Liver (tissue), 9 donors: ENCODE measurements around the gene THOC5. TPM values are rescaled to one million over a fixed set of nuclear protein-coding genes. Genes with fewer than 3 reads are reported as not detected.

Experiments
- DNase-seq: peaks from one replicate; pipeline ENCODE4 v3.0.0-alpha.2; 2017; ENCODE audit warnings: low spot score
- H3K27ac ChIP-seq, 2 donors: one replicate each; pipeline ENCODE4 v1.7.0; 2013; ENCODE audit warnings: inconsistent platforms in 2 of 2, low read length in 2 of 2, control low read depth in 1 of 2, low read depth in 1 of 2, mild to moderate bottlenecking in 1 of 2
- H3K27me3 ChIP-seq, 4 donors: one replicate each; pipeline versions ENCODE4 v1.6.1 to v1.7.0; 2013; ENCODE audit warnings: low read length in 3 of 4, inconsistent platforms in 1 of 4, mild to moderate bottlenecking in 1 of 4, moderate library complexity in 1 of 4; ENCODE audit not compliant: control insufficient read depth in 4 of 4, insufficient read depth in 4 of 4
- H3K36me3 ChIP-seq, 4 donors: one replicate each; pipeline versions ENCODE4 v1.6.1 to v1.7.0; 2013; ENCODE audit warnings: low read length in 3 of 4, mild to moderate bottlenecking in 3 of 4, low read depth in 1 of 4, moderate library complexity in 1 of 4; ENCODE audit not compliant: control insufficient read depth in 4 of 4, insufficient read depth in 3 of 4
- H3K4me1 ChIP-seq, 4 donors: one replicate each; pipeline versions ENCODE4 v1.6.1 to v1.7.0; 2013; ENCODE audit warnings: low read length in 3 of 4, mild to moderate bottlenecking in 3 of 4, moderate library complexity in 1 of 4; ENCODE audit not compliant: control insufficient read depth in 4 of 4, insufficient read depth in 4 of 4
- H3K4me3 ChIP-seq, 3 donors: one replicate each; pipeline versions ENCODE4 v1.6.1 to v1.7.0; 2013; ENCODE audit warnings: low read length in 3 of 3, control low read depth in 1 of 3, low read depth in 1 of 3, mild to moderate bottlenecking in 1 of 3
- H3K9ac ChIP-seq, 2 donors: one replicate each; pipeline ENCODE4 v1.7.0; 2013; ENCODE audit warnings: low read length in 2 of 2, mild to moderate bottlenecking in 2 of 2, moderate library complexity in 2 of 2, control low read depth in 1 of 2, low read depth in 1 of 2
- H3K9me3 ChIP-seq, 4 donors: one replicate each; pipeline versions ENCODE4 v1.6.1 to v1.7.0; 2013; ENCODE audit warnings: low read length in 3 of 4; ENCODE audit not compliant: control insufficient read depth in 4 of 4
- CTCF ChIP-seq: fragments of 150-350 bp; IDR thresholded peaks from 2 replicates; pipeline ENCODE4 v1.5.1; 2017; ENCODE audit warnings: improper control_type of control experiment, low read depth, low read length; ENCODE audit not compliant: missing input control
- EGR1 ChIP-seq, 2 donors: IDR thresholded peaks; 2 replicates each; pipeline ENCODE4 v1.6.1; 2016 to 2018; ENCODE audit warnings: antibody characterized with exemption in 2 of 2, low read depth in 2 of 2
- FOXA1 ChIP-seq: IDR thresholded peaks from 2 replicates; pipeline ENCODE4 v1.6.1; 2016; ENCODE audit warnings: antibody characterized with exemption
- FOXA2 ChIP-seq: IDR thresholded peaks from 2 replicates; pipeline ENCODE4 v1.6.1; 2016; ENCODE audit warnings: antibody characterized with exemption
- HNF4A ChIP-seq, 2 donors: conservative IDR thresholded peaks; 2 replicates each; pipeline ENCODE4 v1.6.1; 2016; ENCODE audit warnings: antibody characterized with exemption in 2 of 2, mild to moderate bottlenecking in 2 of 2
- HNF4G ChIP-seq: IDR thresholded peaks from 2 replicates; pipeline ENCODE4 v1.6.1; 2016; ENCODE audit warnings: antibody characterized with exemption
- JUND ChIP-seq, 2 donors: IDR thresholded peaks; 2 replicates each; pipeline ENCODE4 v1.6.1; 2016; ENCODE audit warnings: antibody characterized with exemption in 2 of 2
- RXRA ChIP-seq, 2 donors: IDR thresholded peaks; 2 replicates each; pipeline ENCODE4 v1.6.1; 2017 to 2018; ENCODE audit warnings: antibody characterized with exemption in 2 of 2, mild to moderate bottlenecking in 1 of 2
- SP1 ChIP-seq: IDR thresholded peaks from 2 replicates; pipeline ENCODE4 v1.6.1; 2018; ENCODE audit warnings: antibody characterized with exemption, mild to moderate bottlenecking
- TAF1 ChIP-seq: conservative IDR thresholded peaks from 2 replicates; pipeline ENCODE4 v1.6.1; 2016; ENCODE audit warnings: antibody characterized with exemption, mild to moderate bottlenecking
- YY1 ChIP-seq: IDR thresholded peaks from 2 replicates; pipeline ENCODE4 v1.6.1; 2016; ENCODE audit warnings: antibody characterized with exemption, mild to moderate bottlenecking
- ZBTB33 ChIP-seq: IDR thresholded peaks from 2 replicates; pipeline ENCODE4 v1.6.1; 2016; ENCODE audit warnings: antibody characterized with exemption
- WGBS: extraction: QIAGEN DNeasy Blood & Tissue Kit; methylation state at CpG from one replicate; pipeline ENCODE4 v1.1.7; 2013; 5-methylcytosine and 5-hydroxymethylcytosine counted together
- polyA plus RNA-seq, 2 donors: library from polyadenylated mRNA; stranded (reverse) in 1 of 2; unstranded in 1 of 2; fragments of 200-250 nt in 1 of 2; fragments of >200 nt in 1 of 2; fragmentation: Nextera tagmentation in 1 of 2; extraction: Ambion mirVana in 1 of 2; gene quantifications; one replicate each; pipeline versions ENCODE4 v1.2.1 to v1.2.3, GENCODE V29; 2013 to 2015
- total RNA-seq, 2 donors: library from RNA; depleted of rRNA; stranded (reverse); fragments of >200 nt; gene quantifications; one replicate each; pipeline ENCODE4 v1.2.3, GENCODE V29; 2014
- donor health status: healthy.
- donor health status: healthy.
- donor health status: healthy.
- donor health status: healthy.
- donor health status: healthy.

THOC5 gene
- total and polyA plus RNA-seq, 4 donors: 7.4 to 25.1 (median 14.5) TPM

- Histone ChIP-seq H3K9me3 (no peaks in the 10 kb centered on the region), H3K9ac (no peak overlapping the region), H3K27ac (no peak overlapping the region), H3K4me1 (peaks cover 6 to 34% (median 25%) of the 10 kb centered on the region in 4 donors), H3K27me3 (no peaks in the 10 kb centered on the region), H3K4me3 (no peak overlapping the region), H3K36me3 (peaks cover 2 to 19% (median 10%) of the 10 kb centered on the region in 4 donors)
- WGBS: 67% methylated on average over 2 of the region's 2 CpGs
- no peak for DNase-seq
- TF ChIP-seq RXRA (IDR thresholded peaks at IDR 0.05) (peak in 1 of 2 donors; percentile 12), ZBTB33 (no peak), TAF1 (no peak), HNF4A (conservative IDR thresholded peaks at IDR 0.05) (peak in 1 of 2 donors; percentile 19)
Measured at GRCh38 chr22:29570912-29571549, 17.5 kb upstream of the THOC5 start.

- no peak for TF ChIP-seq FOXA1
- TF ChIP-seq HNF4G: no peak
- no peak for TF ChIP-seq JUND (IDR thresholded peaks at IDR 0.05)
- TF ChIP-seq YY1: no peak
- no peak for TF ChIP-seq HNF4A (conservative IDR thresholded peaks at IDR 0.05)
- TF ChIP-seq RXRA (IDR thresholded peaks at IDR 0.05): no peak
- Histone ChIP-seq H3K4me1 (peaks cover 3 to 33% (median 22%) of the 10 kb centered on the region in 4 donors), H3K9ac (no peak overlapping the region), H3K36me3 (peaks cover 2 to 24% (median 12%) of the 10 kb centered on the region in 4 donors), H3K27me3 (no peaks in the 10 kb centered on the region), H3K27ac (no peak overlapping the region), H3K4me3 (no peak overlapping the region), H3K9me3 (no peaks in the 10 kb centered on the region)
- DNase-seq: no peak
- WGBS: 89% methylated on average over 7 of the region's 7 CpGs
Measured at GRCh38 chr22:29570456-29570855, 16.9 kb upstream of the THOC5 start.

GRCh38 chr22:29569011-29569678, 15.6 kb upstream of the THOC5 start:
- H3K27ac ChIP-seq: no peak overlapping the region
- WGBS: 74% methylated on average over 7 of the region's 7 CpGs
- no peak overlapping the region for H3K4me3 ChIP-seq
- no peaks in the 10 kb centered on the region for H3K9me3 ChIP-seq
- peaks cover 4 to 34% (median 18%) of the 10 kb centered on the region in 4 donors for H3K36me3 ChIP-seq
- TF ChIP-seq RXRA (IDR thresholded peaks at IDR 0.05) (peak in 1 of 2 donors; percentile 25), FOXA2 (no peak), EGR1 (IDR thresholded peaks at IDR 0.05; ENCODE audit: low read depth in 2 of 2) (no peak), TAF1 (no peak), HNF4A (conservative IDR thresholded peaks at IDR 0.05) (peak in 1 of 2 donors; percentile 19), CTCF (no peak), SP1 (no peak), FOXA1 (no peak)
- H3K4me1 ChIP-seq: peaks cover 0 to 25% (median 10%) of the 10 kb centered on the region in 4 donors
- DNase-seq: peak; percentile 64
- no peaks in the 10 kb centered on the region for H3K27me3 ChIP-seq
- H3K9ac ChIP-seq: no peak overlapping the region
